Ishikawa (cell line): ENCODE measurements around the gene CD164.

Experiments used
- CEBPB ChIP-seq: IDR thresholded peaks from 2 replicates; pipeline ENCODE4 v1.6.1; 2012
- CREB1 ChIP-seq: IDR thresholded peaks from 2 replicates; pipeline ENCODE4 v1.6.1; 2012; ENCODE audit warnings: low read depth
- EGR1 ChIP-seq: IDR thresholded peaks from 2 replicates; pipeline ENCODE4 v1.6.1; 2012
- EP300 ChIP-seq: IDR thresholded peaks from 2 replicates; pipeline ENCODE4 v1.6.1; 2012; ENCODE audit warnings: borderline replicate concordance
- FOXM1 ChIP-seq: IDR thresholded peaks from 2 replicates; pipeline ENCODE4 v1.6.1; 2012; ENCODE audit warnings: low read depth, borderline replicate concordance
- NFIC ChIP-seq: IDR thresholded peaks from 2 replicates; pipeline ENCODE4 v1.6.1; 2012
- RAD21 ChIP-seq: IDR thresholded peaks from 2 replicates; pipeline ENCODE4 v1.6.1; 2012; ENCODE audit warnings: low read depth
- TAF1 ChIP-seq: IDR thresholded peaks from 2 replicates; pipeline ENCODE4 v1.6.1; 2012; ENCODE audit warnings: low read depth, mild to moderate bottlenecking
- TCF12 ChIP-seq: IDR thresholded peaks from 2 replicates; pipeline ENCODE4 v1.6.1; 2012; ENCODE audit warnings: low read depth
- TEAD4 ChIP-seq: IDR thresholded peaks from 2 replicates; pipeline ENCODE4 v1.6.1; 2012
- YY1 ChIP-seq: IDR thresholded peaks from 2 replicates; pipeline ENCODE4 v1.6.1; 2012; ENCODE audit warnings: low read depth
- ZBTB7A ChIP-seq: IDR thresholded peaks from 2 replicates; pipeline ENCODE4 v1.6.1; 2012; ENCODE audit warnings: low read depth
- TF ChIP-seq, protein P1 (sequence below): IDR thresholded peaks from 2 replicates; pipeline ENCODE4 v1.6.1; 2012
- TF ChIP-seq, protein P2 (sequence below): IDR thresholded peaks from 2 replicates; pipeline ENCODE4 v1.6.1; 2012
- TF ChIP-seq, protein P3 (sequence below): IDR thresholded peaks from 2 replicates; pipeline ENCODE4 v1.6.1; 2012; ENCODE audit warnings: low read depth, mild to moderate bottlenecking

CD164 gene

DNA sequence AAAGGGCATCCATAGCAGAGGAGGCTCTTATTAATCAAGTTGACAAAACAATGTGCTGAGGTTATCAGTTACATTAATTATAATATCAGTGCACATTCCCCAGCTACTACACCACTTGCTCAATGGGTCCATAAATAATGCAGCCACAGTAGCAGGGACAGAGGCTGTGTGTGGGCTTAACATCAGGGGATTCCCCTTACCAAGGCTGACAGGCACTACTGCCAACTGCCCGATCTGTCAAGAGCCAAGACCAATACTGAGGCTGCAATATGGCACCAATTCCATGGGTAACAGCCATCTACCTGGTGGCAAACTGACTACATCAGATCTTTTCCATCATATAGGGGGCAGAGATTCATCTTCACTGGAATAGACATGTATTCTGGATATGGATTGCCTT, 22.0 kb downstream of the CD164 start:
- TF ChIP-seq, protein P1, sequence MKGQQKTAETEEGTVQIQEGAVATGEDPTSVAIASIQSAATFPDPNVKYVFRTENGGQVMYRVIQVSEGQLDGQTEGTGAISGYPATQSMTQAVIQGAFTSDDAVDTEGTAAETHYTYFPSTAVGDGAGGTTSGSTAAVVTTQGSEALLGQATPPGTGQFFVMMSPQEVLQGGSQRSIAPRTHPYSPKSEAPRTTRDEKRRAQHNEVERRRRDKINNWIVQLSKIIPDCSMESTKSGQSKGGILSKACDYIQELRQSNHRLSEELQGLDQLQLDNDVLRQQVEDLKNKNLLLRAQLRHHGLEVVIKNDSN, result no peak
- TF ChIP-seq CREB1 (no peak), TEAD4 (no peak), RAD21 (no peak), NFIC (no peak), FOXM1 (no peak), CEBPB (no peak), EGR1 (no peak), YY1 (no peak), ZBTB7A (no peak), TAF1 (no peak), EP300 (no peak), TCF12 (no peak)
- TF ChIP-seq, protein P2, sequence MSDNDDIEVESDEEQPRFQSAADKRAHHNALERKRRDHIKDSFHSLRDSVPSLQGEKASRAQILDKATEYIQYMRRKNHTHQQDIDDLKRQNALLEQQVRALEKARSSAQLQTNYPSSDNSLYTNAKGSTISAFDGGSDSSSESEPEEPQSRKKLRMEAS, result no peak
- TF ChIP-seq, protein P3, sequence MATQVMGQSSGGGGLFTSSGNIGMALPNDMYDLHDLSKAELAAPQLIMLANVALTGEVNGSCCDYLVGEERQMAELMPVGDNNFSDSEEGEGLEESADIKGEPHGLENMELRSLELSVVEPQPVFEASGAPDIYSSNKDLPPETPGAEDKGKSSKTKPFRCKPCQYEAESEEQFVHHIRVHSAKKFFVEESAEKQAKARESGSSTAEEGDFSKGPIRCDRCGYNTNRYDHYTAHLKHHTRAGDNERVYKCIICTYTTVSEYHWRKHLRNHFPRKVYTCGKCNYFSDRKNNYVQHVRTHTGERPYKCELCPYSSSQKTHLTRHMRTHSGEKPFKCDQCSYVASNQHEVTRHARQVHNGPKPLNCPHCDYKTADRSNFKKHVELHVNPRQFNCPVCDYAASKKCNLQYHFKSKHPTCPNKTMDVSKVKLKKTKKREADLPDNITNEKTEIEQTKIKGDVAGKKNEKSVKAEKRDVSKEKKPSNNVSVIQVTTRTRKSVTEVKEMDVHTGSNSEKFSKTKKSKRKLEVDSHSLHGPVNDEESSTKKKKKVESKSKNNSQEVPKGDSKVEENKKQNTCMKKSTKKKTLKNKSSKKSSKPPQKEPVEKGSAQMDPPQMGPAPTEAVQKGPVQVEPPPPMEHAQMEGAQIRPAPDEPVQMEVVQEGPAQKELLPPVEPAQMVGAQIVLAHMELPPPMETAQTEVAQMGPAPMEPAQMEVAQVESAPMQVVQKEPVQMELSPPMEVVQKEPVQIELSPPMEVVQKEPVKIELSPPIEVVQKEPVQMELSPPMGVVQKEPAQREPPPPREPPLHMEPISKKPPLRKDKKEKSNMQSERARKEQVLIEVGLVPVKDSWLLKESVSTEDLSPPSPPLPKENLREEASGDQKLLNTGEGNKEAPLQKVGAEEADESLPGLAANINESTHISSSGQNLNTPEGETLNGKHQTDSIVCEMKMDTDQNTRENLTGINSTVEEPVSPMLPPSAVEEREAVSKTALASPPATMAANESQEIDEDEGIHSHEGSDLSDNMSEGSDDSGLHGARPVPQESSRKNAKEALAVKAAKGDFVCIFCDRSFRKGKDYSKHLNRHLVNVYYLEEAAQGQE, result no peak

DNA sequence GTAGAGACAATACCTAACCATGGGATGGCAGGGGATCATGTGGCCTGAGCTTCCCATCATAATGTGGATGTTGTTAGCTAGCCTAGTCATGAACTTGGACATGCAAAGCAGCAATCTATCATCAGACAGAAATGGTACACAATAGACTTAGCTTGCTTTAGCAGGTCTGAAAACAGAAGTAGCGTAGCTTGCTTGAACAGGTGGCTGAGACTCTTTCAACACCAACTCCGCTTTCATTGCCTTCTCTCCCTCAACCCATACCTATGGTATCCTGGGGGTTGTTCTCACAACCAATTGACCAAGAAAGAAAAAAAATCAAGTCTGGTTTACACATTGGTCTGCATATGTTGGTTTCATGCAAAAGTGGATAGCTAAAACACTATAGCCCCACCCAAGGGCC, 23.0 kb downstream of the CD164 start:
- no peak for TF ChIP-seq EGR1
- TF ChIP-seq CREB1, result no peak
- TF ChIP-seq, protein P3, result no peak
- TF ChIP-seq, protein P1, result no peak
- TF ChIP-seq, protein P2, result no peak
- no peak for TF ChIP-seq YY1
- no peak for TF ChIP-seq NFIC
- no peak for TF ChIP-seq ZBTB7A
- TF ChIP-seq TEAD4, result no peak
- TF ChIP-seq CEBPB, result no peak

DNA sequence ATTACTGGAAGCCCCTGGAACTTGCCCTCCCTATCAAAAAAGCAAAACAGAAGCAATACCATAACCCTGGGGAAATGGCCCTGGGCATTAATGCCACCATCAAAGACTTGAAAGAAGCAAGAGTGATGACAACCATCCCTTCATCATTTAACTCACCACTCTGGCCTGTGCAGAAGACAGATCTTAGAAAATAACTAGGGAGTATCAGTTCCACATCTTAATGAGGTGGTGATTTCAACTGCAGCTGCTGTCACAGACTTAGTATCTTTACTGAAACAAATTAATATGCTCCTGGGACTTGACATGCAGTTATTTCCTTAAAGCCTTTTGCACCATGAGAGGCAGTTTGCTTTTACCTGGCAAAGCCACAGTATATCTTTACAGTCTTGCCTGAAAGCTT, 24.1 kb downstream of the CD164 start:
- TF ChIP-seq NFIC (no peak), YY1 (no peak), EP300 (no peak), TCF12 (no peak), TAF1 (no peak), CEBPB (no peak), EGR1 (no peak), RAD21 (no peak), TEAD4 (no peak), CREB1 (no peak), FOXM1 (no peak), ZBTB7A (no peak)
- TF ChIP-seq, protein P3, result no peak
- TF ChIP-seq, protein P2, result no peak
- TF ChIP-seq, protein P1, result no peak

DNA sequence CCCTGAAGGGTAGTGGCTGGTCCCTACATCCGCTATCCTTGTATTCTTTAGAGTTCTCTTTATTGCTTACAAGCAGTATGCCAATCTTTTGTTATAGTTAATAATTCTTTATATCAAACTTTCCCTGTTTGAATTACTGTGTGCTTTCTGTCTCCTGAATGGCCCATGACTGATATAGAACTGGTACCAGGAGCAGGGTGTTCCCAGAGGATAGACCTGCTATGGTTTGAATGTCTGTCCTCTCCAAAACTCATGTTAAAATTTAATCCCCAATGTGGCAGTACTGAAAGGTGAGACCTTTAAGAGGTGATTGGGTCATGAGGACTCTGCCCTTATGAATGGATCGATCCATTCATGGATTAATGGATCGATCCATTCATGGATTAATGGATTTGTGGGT, 26.0 kb downstream of the CD164 start:
- no peak for TF ChIP-seq NFIC
- TF ChIP-seq, protein P1, result no peak
- no peak for TF ChIP-seq ZBTB7A
- TF ChIP-seq RAD21, result no peak
- no peak for TF ChIP-seq TCF12
- TF ChIP-seq TEAD4, result no peak
- no peak for TF ChIP-seq CREB1
- no peak for TF ChIP-seq FOXM1
- TF ChIP-seq CEBPB, result no peak
- TF ChIP-seq, protein P3, result no peak
- TF ChIP-seq EGR1, result no peak
- no peak for TF ChIP-seq EP300
- TF ChIP-seq, protein P2, result no peak
